Tibial nerve (tissue), 3 donors: Measurements from ENCODE around the gene MINDY3.

Source experiments
- POLR2A ChIP-seq, 2 donors: fragments of 450-650 bp; IDR thresholded peaks; one replicate each; pipeline ENCODE4 v1.6.1; 2017; ENCODE audit warnings: antibody characterized with exemption in 2 of 2, mild to moderate bottlenecking in 2 of 2, moderate library complexity in 2 of 2
- TF ChIP-seq, protein P1 (sequence below), 5 experiments: fragments of 200-600 bp in 3 of 5; fragments of 450-650 bp in 2 of 5; sonication (generic) in 3 of 5; IDR thresholded peaks; one replicate each; pipeline ENCODE4 v1.5.1; 2016 to 2019; ENCODE audit warnings: antibody characterized with exemption in 5 of 5, mild to moderate bottlenecking in 3 of 5, moderate library complexity in 2 of 5

DNA sequence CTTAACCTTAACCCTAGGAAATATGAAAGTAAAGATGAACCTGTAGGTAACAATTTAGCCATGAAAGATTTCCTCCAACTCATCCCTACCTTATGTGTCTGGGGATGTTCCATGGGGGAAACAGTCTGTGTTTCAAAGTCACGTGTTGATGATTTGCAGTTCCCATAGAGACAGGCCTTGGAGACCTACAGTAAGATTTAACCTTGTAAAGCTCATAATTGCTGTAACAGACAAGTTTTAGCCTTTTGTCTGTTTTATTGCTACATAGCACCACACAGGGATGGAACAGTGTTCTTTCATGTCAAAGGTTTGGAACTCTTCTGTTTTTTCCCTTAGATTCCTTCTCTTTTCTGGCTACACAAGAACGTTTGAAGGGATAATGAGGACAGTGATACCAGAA is 105.4 kb downstream of the MINDY3 start:
- no peak for TF ChIP-seq POLR2A (IDR thresholded peaks at IDR 0.05)
- TF ChIP-seq, protein P1, sequence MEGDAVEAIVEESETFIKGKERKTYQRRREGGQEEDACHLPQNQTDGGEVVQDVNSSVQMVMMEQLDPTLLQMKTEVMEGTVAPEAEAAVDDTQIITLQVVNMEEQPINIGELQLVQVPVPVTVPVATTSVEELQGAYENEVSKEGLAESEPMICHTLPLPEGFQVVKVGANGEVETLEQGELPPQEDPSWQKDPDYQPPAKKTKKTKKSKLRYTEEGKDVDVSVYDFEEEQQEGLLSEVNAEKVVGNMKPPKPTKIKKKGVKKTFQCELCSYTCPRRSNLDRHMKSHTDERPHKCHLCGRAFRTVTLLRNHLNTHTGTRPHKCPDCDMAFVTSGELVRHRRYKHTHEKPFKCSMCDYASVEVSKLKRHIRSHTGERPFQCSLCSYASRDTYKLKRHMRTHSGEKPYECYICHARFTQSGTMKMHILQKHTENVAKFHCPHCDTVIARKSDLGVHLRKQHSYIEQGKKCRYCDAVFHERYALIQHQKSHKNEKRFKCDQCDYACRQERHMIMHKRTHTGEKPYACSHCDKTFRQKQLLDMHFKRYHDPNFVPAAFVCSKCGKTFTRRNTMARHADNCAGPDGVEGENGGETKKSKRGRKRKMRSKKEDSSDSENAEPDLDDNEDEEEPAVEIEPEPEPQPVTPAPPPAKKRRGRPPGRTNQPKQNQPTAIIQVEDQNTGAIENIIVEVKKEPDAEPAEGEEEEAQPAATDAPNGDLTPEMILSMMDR (IDR thresholded peaks at IDR 0.05), result no peak
